Measurements from ENCODE around the gene MAP4.

- TF ChIP-seq POLR2A (IDR thresholded peaks at IDR 0.05) (no peak), CTCF (IDR thresholded peaks at IDR 0.05) (no peak)
These were observed 83.8 kb downstream of the MAP4 start for GRCh38 chr3:47932421-47932820.

All from Peyer's patch (tissue), 4 donors.